DLD1 (cell line): ENCODE results near the gene PEX3.
"Not testable (repeated sequence)": the region's sequence is repeated elsewhere in the genome, so short reads cannot be mapped to it uniquely, and the experiment has no call there.

Source experiments
- in situ Hi-C: cut with HindIII; loops from 2 replicates; pipeline ENCODE4 v1.10.0; 2017; ENCODE audit warnings: low sequenced_read_pairs

PEX3 gene

DNA sequence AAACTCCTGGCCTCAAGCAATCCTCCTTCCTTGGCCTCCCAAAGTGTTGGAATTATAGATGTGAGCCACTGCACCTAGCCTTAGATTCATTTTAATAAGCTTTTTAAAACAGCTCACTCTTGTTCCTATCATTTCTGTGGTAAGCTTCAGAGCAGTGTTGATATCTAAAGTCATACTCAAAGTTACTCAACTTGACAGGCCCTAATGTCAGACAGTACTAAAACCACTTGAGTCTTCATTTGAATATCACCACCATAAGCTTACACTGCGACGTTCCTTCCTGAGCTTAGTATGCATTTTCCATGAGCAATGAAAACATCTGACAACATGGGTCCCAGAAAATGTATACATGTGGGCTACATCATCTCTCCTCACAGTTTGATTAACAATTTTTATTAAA lies 54.9 kb downstream of the PEX3 start:
- in situ Hi-C loops, result no loop called here

DNA sequence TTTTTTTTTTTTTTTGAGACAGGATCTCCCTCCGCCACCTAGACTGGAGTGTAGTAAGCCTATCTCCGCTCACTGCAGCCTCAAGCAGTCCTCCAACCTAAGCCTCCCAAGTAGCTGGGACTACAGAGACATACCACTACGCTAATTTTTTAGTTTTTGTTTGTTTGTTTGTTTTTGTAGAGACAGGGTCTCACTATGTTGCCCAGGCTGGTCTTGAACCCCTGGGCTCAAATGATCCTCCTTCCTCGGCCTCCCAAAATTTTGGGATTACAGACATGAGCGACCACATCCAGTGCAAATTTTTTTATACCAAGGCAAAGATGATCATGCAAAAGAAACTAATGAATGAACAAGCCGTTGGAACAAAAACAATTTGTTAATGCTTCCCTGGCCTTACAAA lies 55.6 kb downstream of the PEX3 start:
- in situ Hi-C loops, result no loop called here

DNA sequence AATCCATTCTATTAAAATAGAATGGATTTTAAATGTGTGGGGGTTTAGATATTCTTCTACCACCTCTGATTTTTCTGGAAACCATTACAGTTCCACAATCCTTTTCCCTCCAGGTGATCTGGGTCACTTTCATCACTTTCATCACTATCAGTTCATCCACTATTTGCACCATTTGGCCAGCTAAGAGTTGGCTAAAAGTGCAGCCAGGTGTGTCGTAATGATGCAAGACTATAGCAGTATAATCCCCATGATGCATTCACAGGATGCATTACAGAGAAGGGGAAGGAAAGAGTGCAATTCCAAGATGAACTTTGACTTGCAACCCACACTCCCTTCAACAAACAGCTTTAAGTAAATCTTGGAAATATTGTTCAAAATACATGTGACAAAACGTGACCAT lies 56.0 kb downstream of the PEX3 start:
- in situ Hi-C loops, result no loop called here

DNA sequence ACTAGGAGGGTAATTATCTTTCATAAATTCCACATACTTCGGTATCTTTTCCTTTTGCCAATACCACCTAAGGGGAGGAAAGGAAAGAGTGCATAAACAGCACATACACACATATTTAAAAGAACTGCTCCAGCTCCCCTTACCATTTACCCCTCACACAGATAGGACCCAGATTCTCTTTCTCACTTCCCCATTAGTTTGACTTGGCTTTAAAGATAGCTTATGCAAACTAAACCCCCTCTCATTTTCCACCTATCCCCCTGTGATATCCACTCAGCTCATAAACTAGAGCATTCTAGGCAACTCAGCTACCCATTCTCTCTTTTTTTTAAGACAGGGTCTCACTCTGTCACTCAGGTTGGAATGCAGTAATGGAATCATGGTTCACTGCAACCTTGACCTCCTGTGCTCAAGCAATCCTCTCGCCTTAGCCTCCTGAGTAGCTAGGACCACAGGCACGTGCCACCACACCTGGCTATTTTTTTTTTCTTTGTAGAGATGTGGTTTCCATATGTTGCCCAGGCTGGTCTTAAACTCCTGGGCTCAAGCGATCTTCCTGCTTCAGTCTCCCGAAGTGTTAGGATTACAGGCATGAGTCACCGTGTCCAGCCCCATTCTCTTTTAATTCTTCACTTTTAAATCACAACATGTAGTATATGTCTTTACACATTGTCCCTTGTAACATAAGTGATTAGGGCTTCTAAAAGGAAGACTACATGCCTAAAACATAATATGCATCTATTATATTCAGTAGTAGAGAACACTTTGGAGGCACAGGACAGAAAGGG lies 56.9 kb downstream of the PEX3 start:
- in situ Hi-C loops, result no loop called here

DNA sequence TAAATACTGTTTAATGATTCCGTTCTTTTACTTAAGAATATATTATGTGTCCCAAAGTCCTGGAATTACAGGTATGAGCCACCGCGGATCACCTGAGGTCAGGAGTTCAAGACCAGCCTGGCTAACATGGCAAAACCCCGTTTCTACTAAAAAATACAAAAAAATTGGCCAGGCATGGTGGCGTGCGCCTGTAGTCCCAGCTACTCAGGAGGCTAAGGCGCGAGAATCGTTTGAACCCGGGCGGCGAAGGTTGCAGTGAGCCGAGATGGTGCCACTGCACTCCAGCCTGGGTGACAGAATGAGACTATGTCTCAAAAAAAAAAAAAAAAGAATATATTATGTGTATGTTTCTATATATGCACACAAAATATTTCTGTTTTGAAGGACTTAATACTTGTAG lies 59.7 kb downstream of the PEX3 start:
- in situ Hi-C loops, result not testable (repeated sequence)

DNA sequence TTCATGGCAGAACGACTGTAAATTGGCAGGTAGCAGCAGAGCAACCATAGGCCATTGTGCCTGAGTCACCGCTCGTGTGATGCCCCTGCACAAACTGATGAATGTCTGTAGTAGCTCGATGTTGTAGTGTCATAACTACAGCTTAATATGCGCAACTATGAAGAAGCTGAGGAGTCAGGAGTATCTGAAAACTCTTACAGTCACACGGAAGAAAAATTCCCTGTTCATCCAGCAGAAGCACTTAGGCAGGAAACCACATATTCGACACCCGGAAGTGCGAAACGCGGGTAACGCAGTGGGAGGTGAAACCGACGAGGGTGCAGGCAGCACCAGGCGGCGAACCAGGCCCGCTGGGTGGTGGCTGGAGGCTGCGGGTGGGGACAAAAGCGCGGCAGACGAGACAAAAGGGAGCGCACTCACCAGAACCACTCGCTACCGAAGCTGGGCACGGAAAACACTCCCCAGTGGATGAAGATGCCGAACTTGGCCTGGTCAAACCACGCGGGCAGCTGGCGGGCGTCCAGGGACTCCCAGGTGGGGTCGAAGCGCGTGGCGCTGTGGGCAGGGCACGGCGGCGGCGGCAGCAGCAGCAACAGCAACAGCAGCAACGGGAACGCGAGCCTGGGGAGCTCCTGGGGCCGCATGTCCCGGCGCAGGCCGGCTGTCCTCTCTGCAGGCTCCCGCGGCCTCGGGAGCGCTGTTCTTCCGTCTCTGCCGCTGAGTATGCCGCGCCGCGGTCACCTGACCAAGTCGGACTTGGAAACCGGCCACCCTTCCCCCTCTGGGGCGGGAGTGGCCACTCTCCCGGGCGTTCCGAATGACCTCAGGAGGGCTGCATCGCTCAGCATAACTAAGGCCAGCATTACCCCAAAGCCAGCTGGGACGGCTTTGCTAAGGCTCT lies 60.6 kb downstream of the PEX3 start, which contains the start of gene FUCA2:
FUCA2 (minus strand) TSS at position 730 of the 901 bp plus-strand sequence; CDS start at position 644, 86 bp downstream.
- in situ Hi-C loops, result no loop called here

DNA sequence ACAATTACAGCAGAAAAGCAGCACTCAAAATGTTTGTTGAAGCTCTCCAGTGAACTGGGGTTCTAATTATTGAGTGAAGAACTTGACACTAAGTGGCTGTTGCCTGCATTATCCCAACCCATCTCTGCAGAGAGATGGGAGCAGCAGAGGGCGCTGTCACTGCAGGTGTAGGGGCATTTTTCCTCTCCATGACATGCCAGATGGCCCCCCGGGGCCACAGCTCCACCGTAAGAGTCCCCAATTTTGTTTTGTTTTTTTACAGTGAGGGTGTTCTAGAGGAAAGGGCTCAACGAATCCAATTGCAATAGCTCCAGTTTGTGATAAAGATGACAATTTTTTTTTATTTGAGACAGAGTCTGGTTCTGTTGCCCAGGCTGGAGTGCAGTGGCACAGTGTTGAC lies 62.8 kb downstream of the PEX3 start:
- in situ Hi-C loops, result no loop called here

DNA sequence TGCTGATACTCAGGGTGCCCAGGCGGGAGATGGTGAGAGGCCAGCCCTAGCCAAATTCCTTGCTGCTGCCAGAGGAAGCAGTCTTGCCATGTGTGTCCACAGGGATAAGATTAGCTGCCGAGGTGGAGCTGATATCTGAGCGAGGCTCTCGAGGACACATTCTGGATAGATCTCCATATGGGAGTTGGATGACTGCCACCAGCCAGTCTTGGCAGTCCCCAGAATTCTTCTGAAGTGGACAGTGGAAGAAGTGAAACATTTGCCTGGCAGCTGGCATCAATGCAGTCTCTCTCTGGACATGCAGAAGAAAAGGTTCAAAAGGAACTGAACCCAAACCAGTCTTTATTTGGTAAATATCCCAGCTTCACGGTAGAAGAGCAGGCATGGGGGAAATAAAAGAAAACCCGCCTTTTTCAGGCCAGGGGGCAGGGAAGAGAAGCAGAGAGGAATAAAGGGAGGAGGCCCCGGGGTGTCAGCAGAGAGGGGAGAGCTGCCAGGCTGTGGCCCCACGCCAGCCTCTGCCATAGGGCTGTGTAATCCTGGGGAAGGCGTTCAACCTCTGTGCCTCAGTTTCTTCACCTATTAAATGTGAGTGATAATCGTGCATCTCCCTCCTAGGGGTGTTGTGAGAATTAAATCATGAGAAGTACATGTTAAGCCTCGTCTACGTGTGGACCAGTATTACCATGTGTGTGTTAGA lies 64.6 kb downstream of the PEX3 start:
- in situ Hi-C loops, result no loop called here

DNA sequence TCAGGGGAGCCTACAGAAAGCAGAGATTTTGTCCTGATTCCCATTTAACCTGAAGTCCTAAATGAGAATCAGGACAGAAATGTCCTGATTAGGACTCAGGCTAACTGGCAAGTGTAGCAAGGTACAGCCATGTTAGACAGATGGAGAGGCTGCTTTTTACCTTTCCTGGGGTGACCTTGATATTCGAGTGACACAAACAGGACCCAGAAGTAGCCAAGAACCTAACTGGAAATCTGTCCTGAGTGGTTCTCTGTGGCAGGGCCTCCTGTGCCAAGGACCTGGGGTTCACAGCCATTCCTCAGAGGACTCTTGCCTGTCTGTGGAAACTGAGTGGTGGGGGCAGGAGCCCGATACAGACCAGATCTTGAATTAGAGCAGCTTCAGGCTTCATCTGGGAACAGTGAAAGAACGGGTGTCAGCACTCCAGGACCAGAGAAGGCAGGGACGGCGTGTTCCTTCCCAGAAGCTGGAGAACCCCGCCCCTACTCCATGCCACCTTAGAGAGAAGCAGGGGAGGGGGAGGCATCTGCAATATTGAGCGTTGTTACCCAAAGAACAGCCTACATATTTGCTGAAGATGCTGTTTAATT lies 65.3 kb downstream of the PEX3 start:
- in situ Hi-C loops, result no loop called here

DNA sequence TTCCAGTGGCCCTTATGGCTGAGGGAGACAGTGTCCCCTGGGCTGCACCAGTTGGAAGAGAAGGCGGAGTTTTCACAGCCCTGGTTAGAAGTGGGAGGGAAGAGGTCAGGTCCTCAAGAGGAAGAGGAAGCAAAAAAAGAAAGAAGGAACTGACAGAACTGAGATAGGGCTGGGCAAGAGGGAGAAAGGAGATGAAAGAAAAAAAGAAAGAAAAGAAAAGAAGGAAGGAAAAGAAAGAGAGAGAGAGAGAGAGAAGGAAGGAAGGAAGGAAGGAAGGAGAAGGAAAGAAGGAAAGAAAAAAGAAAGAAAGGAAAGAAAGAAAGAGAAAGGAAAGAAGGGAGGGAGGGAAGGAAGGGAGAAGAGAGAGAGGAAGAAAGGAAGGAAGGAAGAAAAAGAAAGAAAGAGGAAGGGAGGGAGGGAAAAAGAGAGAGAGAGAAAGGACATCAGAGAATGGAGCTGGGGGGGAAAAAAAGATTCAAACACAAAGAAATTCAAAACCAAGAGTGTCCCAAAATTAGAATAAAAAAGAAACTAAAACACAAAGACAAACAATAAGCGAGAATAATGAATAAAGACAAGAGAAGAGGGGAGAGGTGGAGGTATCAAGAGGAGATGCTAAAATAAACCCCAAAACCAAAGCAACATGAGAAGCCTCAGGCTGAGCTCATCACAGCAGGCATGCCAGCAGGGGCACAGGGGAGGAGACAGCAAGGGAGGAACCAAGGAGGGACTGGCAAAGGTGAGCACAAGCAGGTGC lies 66.3 kb downstream of the PEX3 start:
- in situ Hi-C loops, result no loop called here

DNA sequence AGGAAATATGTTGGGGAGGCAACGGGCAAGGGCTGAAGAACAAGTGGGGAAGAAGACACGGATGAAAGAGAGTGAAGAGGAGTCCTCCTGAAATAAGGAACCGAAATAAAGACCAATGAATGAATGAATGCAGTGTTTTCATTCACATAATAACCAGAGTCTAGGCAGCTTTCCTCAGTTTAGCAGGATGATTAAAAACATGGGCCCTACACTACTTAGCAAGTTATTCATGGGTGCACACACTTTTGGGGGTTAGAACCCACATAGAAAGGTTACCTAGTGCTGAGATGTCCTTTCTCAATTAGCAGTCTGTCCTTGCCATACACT lies 66.8 kb downstream of the PEX3 start:
- in situ Hi-C loops, result no loop called here

DNA sequence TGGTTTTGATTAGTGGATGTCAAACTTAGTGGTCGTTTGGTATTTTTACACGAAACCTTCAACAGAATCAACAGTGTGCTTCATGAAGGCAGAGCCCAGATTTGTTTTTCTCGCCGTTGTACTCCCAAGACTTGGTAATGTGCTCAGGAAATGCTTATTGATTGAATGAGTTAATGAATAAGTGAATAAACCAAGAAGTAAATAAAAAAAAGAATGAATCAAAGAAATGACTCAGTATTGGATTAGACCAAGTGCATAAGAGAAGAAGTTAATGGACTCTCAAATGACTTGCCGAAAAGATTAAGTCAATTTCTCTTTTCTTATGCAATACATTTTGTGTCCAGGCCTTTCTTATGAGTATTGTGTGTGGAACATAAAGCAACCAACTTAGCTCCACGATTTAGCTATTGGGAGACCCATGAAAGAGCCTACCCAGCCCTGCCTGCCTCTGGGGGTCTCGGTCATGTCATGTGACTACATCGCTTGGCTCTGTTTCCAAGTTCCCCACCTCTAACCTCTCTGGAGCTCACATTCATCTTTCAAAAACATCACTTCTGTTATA lies 71.5 kb downstream of the PEX3 start:
- in situ Hi-C loops, result no loop called here

DNA sequence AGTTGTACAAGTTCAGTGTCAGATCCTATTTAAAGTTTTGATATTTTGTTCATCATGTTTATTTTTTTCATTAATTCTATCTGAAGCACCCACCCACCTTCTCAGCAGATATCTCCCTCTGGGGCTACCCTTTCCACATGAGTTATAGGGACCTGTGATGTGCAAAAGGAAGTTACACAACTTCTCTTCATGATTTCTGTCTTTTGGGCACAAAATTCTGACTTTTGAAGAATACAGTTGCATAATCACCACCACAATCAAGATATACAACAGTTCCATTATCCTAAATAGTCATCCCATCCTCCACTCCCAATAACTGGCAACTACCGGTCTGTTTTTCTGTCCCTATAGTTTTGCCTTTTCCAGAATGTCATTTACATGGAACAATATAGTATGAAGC lies 74.8 kb downstream of the PEX3 start:
- in situ Hi-C loops, result no loop called here

DNA sequence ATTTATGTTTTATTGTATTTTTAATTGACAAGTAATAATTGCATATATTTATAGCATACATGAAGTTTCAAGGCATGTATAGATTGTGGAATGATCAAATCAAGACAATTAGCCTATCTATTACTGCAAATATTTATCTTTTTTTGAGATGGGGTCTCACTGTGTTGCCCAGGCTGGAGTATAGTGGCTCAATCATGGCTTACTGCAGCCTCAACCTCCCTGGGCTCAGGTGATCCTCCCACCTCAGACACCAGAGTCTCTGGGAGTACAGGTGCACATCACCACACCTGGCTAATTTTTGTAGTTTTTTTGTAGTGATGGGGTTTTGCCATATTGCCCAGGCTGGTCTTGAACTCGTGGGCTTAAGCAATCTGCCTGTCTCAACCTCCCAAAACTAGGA lies 77.1 kb downstream of the PEX3 start:
- in situ Hi-C loops, result no loop called here

DNA sequence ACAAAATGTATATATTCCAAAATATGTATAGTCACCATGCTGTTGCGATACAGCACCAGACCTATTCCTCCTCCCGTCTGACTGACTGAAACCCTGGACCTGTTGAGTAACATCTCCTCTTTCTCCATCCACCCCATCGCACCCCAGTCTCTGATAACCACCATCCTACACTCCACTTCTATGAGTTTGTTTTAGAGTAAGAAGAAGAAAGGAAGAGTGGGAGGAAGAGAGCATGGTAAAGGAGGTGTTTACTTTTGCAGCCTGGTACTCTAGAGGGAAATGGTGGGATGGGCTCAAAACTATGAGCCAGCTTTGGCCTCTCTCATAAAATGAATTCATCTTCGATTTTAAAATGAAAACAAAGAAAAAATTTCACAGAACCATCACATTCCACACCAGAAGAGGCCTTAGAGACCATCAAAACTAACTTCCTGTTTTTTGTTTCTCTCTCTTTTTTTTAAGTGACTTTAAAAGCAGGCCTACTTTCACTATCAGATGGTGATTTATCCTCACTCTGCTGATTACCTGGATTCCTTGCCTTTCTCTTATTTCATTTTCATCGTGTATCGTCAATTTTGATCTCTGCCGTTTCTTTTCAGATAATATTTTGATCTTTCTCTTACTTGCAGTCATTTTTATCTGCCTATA lies 77.7 kb downstream of the PEX3 start:
- in situ Hi-C loops, result no loop called here

DNA sequence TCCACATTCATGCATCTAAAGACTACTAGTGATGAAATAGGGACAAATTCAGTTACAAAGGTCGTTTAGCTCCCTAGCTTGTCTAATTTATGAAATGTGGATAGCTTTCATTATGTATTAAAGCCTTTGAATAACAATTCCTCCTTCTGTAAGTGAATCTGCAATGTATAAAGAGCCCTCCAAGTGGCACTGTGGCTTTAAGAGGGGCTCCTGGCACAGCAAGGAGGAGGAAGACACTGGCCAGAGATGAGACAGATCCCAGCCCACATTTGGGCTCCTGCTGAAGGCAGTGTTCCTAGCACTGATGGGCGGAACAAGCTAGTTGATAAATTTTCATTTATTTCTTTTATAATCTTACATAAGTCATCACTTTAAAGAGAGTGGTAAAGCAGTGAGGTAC lies 78.5 kb downstream of the PEX3 start:
- in situ Hi-C loops, result no loop called here

DNA sequence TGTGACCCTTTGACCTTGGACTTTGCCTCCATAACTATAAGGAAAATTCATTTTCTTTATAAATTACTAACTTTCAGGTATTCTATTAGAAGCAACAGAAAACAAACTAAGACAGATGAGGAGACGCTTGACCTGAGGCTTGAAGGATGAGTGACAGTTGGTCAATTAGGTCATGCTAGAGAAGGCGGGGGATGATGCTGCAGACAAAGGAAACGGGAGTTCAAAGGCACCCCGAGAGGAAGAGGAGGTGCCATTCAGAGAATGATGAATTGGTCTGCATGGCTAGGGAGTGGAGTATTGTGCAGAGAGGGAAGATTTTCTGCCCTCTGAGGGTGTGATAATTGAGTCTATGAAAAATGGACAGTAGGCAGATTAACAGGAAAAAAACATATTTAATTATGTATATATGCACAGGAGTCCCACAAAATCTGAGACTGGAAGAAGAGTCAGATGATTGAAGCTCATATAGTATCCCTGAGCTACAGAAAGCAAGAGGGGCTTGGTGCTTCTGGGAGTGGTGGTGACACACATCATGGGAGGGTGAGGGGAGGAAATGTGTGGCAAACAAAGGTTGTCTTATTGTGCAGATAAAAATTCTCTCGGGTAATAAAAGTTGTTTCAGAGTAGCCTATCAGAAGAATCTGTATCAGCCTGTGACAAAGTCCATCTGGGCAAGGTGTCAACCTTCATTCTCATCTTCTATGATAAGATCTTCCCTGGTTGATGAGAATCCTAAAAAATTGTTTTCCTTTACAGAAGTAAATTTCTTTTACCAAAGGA lies 81.3 kb downstream of the PEX3 start:
- in situ Hi-C loops, result no loop called here

DNA sequence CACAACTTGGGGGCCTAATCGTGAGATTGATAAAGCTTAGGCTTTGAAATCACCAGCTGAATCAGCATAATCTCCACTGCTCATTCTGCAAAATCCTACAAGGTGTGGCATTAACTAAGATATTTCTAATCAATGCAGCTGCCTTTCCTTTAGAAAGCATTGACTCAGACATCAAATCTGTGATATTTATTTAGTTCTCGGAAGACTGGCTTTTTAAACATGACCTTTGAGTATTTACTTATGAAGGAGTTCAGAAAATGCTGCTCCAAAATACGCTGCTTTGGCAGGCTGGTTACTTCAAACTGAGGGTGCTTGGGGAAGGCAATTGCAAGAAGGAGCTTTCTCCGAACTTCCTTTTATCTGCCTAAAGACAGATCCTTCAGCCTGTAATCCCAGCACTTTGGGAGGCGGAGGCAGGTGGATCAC lies 84.6 kb downstream of the PEX3 start:
- in situ Hi-C loops, result no loop called here

DNA sequence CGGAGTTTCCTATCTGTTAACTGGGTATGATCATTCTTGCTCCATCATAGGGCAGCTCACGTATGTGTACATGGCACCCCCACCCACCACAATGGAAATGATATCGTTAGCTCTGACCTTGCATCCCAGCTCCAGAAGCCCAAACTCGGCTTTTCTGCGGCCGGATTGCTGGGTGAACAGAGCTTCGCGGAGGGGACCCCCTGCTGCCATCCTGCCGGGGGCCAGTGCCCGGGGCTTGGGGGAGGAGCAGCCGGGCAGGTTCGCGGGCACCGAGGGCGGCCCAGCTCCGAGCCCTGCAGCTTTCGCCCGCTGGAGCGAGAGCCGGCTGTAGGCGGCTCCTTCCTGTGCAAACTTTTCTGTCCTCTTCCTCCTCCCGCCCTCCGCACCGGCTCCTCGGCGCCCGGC lies 85.9 kb downstream of the PEX3 start:
- in situ Hi-C loops, result no loop called here
